ENCODE results near the gene LBP.

- TF ChIP-seq, protein P1, sequence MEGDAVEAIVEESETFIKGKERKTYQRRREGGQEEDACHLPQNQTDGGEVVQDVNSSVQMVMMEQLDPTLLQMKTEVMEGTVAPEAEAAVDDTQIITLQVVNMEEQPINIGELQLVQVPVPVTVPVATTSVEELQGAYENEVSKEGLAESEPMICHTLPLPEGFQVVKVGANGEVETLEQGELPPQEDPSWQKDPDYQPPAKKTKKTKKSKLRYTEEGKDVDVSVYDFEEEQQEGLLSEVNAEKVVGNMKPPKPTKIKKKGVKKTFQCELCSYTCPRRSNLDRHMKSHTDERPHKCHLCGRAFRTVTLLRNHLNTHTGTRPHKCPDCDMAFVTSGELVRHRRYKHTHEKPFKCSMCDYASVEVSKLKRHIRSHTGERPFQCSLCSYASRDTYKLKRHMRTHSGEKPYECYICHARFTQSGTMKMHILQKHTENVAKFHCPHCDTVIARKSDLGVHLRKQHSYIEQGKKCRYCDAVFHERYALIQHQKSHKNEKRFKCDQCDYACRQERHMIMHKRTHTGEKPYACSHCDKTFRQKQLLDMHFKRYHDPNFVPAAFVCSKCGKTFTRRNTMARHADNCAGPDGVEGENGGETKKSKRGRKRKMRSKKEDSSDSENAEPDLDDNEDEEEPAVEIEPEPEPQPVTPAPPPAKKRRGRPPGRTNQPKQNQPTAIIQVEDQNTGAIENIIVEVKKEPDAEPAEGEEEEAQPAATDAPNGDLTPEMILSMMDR (IDR thresholded peaks at IDR 0.05), result no peak
- TF ChIP-seq EZH2 (IDR thresholded peaks at IDR 0.05; ENCODE audit: borderline replicate concordance, insufficient read depth, low read depth, low read length, poor library complexity, severe bottlenecking), result no peak
These were observed 68.6 kb downstream of the LBP start for GRCh38 chr20:38414769-38415450.

All from B cell (primary cell).